Adrenal gland (tissue), 5 donors: ENCODE results near the gene ABCC6.

Experiments used
- CTCF ChIP-seq, 6 experiments: fragments of 450-650 bp in 4 of 6; fragments of 200-600 bp in 2 of 6; sonication (generic) in 1 of 6; IDR thresholded peaks; 1 replicate in 5 of 6; 2 replicates in 1 of 6; pipeline versions ENCODE4 v1.5.1 to v1.8.0; 2016 to 2021; ENCODE audit warnings: antibody characterized with exemption in 6 of 6, mild to moderate bottlenecking in 2 of 6, moderate library complexity in 1 of 6
- POLR2A ChIP-seq, 2 donors: fragments of 450-650 bp; IDR thresholded peaks; one replicate each; pipeline ENCODE4 v1.6.1; 2017; ENCODE audit warnings: antibody characterized with exemption in 2 of 2, mild to moderate bottlenecking in 2 of 2, moderate library complexity in 1 of 2
- donor health status: DM: no; HTN: no; CAD: no.

DNA sequence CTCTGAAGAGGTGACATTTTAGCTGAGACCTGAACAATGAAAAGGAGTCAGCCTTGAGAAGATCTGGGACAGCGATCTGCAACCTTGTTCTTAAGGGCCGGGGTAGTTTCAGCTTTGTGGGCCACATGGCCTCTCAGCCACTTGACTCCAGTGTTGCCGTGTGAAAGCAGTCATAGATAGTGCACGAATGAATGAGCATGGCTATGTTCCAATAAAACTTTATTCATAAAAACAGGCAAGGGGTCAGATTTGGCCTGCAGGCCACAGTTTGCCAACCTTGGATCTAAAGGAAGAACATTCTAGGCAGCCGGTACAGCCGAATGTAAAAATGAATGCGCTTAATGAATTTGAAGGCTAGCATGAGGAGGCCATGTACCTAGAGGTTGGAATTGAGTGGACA, 83.5 kb downstream of the ABCC6 start:
- TF ChIP-seq CTCF (IDR thresholded peaks at IDR 0.05) (no peak), POLR2A (IDR thresholded peaks at IDR 0.05) (no peak)
